BLaER1 treated with 17β-estradiol and CSF1 and Interleukin-3, amounts not matched to agents 10 nM and 100 nM (cell line): ENCODE results near the gene CCDC106.

ENCODE experiments used
- H3K27ac ChIP-seq, 11 experiments: shearing (Covaris generic); formaldehyde crosslinking; 2 replicates each; pipeline ENCODE4 v1.8.1; 2022
- H3K27me3 ChIP-seq, 11 experiments: shearing (Covaris generic); formaldehyde crosslinking; 2 replicates each; pipeline ENCODE4 v1.8.1; 2022
- H3K36me3 ChIP-seq, 11 experiments: shearing (Covaris generic); formaldehyde crosslinking; 2 replicates each; pipeline ENCODE4 v1.8.1; 2022
- H3K4me1 ChIP-seq, 10 experiments: shearing (Covaris generic); formaldehyde crosslinking; 2 replicates each; pipeline ENCODE4 v1.8.1; 2022
- H3K4me2 ChIP-seq, 11 experiments: shearing (Covaris generic); formaldehyde crosslinking; 2 replicates each; pipeline ENCODE4 v1.8.1; 2022
- H3K4me3 ChIP-seq, 10 experiments: shearing (Covaris generic); formaldehyde crosslinking; 2 replicates each; pipeline ENCODE4 v1.8.1; 2022
- H3K9ac ChIP-seq, 11 experiments: shearing (Covaris generic); formaldehyde crosslinking; 2 replicates each; pipeline ENCODE4 v1.8.1; 2022
- H3K9me3 ChIP-seq, 11 experiments: shearing (Covaris generic); formaldehyde crosslinking; replicated peaks in 1 of 11; 2 replicates each; pipeline ENCODE4 v1.8.1; 2022
- H4K20me1 ChIP-seq, 11 experiments: shearing (Covaris generic); formaldehyde crosslinking; 2 replicates each; pipeline ENCODE4 v1.8.1; 2022
- Cebpa-rat ChIP-seq, 11 experiments: shearing (Covaris generic); IDR thresholded peaks; 2 replicates each; pipeline ENCODE4 v1.8.1; 2022

Gene CCDC106

DNA sequence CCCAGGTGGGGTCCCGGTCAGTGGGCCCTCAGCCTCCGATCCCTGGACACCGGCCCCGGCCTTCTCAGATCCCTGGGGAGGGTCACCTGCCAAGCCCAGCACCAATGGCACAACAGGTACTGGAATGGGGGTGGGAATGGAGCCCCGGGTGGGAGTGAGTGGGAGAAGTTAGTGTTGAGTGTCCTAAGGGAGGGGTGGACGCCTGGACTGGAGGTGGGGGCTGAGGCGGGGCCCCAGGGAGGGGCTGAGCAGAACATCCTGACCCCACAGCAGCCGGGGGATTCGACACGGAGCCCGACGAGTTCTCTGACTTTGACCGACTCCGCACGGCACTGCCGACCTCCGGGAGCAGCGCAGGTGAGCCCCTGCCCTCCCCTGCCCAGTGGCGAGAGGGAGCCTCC, 44.7 kb downstream of the CCDC106 start:
- peaks cover 37 to 100% (median 79%) of the 10 kb centered on the region in 11 experiments for H4K20me1 ChIP-seq
- no peak overlapping the region for H3K27ac ChIP-seq
- H3K4me1 ChIP-seq: peaks cover 2 to 29% (median 24%) of the 10 kb centered on the region in 10 experiments; a peak in 18 of 20 replicates
- H3K9me3 ChIP-seq: no peaks in the 10 kb centered on the region
- H3K4me2 ChIP-seq: no peak overlapping the region
- H3K9ac ChIP-seq: no peak overlapping the region
- peaks cover 88 to 100% (median 97%) of the 10 kb centered on the region in 11 experiments for H3K36me3 ChIP-seq
- no peaks in the 10 kb centered on the region for H3K27me3 ChIP-seq
- H3K4me3 ChIP-seq: no peak overlapping the region
- no peak for TF ChIP-seq Cebpa-rat (IDR thresholded peaks at IDR 0.05)

DNA sequence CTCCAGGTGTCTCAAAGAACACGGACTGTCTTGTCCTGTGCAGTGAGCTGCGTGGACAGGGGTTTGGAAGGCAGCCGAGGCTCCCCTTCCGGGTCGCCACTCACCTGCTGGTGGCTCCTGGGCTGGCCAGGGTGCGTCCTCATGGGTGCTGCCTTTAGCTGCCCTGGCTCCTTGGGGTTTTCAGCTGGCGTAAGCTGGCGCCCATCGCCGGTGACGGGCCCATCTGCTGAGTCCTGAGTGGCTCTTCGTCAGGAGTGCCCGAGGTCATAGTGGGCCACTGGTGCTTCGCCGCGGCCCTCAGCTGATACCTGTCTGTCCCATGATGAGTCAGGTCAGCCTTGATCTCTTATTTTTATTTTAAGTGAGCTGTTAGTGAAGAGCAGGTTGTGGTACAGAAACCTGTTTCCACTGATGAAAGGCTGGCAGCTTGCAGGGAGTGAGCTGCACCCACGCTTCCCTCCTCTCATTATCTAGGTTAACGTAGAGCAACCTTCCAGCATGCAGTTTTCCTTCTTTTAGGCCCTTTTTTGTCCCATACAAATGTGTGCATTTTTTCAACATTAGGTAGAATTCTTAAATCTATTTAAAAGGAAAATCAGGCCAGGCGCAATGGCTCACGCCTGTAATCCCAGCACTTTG, 45.4 kb downstream of the CCDC106 start:
- H3K4me2 ChIP-seq: no peak overlapping the region
- H3K4me3 ChIP-seq: no peak overlapping the region
- H3K27ac ChIP-seq: no peak overlapping the region
- no peaks in the 10 kb centered on the region for H3K27me3 ChIP-seq
- no peaks in the 10 kb centered on the region for H3K9me3 ChIP-seq
- peaks cover 29 to 95% (median 72%) of the 10 kb centered on the region in 11 experiments for H4K20me1 ChIP-seq
- H3K4me1 ChIP-seq: peaks cover 0 to 21% (median 17%) of the 10 kb centered on the region in 10 experiments; a peak in 16 of 20 replicates
- peaks cover 87 to 99% (median 94%) of the 10 kb centered on the region in 11 experiments for H3K36me3 ChIP-seq
- no peak overlapping the region for H3K9ac ChIP-seq
- no peak for TF ChIP-seq Cebpa-rat (IDR thresholded peaks at IDR 0.05)

DNA sequence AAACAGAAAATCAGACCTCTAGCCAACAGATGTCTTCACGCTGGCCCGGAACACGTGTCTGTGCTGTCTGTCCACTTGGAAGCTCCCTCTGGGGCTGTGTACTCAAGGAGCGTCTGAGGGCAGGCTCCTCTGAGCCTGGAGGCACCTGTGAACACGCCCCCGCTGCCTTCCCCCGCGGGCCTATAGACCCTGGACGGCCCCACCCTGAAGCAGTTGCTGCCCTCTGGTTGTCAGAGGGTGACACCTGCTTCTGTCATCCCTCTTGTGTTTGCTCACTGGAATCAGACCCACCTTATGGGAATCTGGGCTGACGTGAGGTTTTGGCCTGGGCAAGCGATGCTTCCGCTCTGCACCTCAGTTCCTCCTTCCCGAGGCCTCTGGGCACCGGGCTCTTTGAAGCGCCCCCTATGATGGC, 46.2 kb downstream of the CCDC106 start:
- no peak overlapping the region for H3K4me3 ChIP-seq
- no peak overlapping the region for H3K27ac ChIP-seq
- peaks cover 87 to 98% (median 95%) of the 10 kb centered on the region in 11 experiments for H3K36me3 ChIP-seq
- peaks cover 21 to 91% (median 64%) of the 10 kb centered on the region in 11 experiments for H4K20me1 ChIP-seq
- H3K9ac ChIP-seq: no peak overlapping the region
- H3K27me3 ChIP-seq: no peaks in the 10 kb centered on the region
- no peak overlapping the region for H3K4me2 ChIP-seq
- no peaks in the 10 kb centered on the region for H3K9me3 ChIP-seq
- H3K4me1 ChIP-seq: peaks cover 0 to 13% (median 10%) of the 10 kb centered on the region in 10 experiments; a peak in 13 of 20 replicates
- TF ChIP-seq Cebpa-rat (IDR thresholded peaks at IDR 0.05): no peak

- peaks cover 15 to 88% (median 57%) of the 10 kb centered on the region in 11 experiments for H4K20me1 ChIP-seq
- H3K4me1 ChIP-seq: peaks cover 0 to 7% (median 5%) of the 10 kb centered on the region in 10 experiments; a peak in 13 of 20 replicates
- no peak for TF ChIP-seq Cebpa-rat (IDR thresholded peaks at IDR 0.05)
- no peak overlapping the region for H3K27ac ChIP-seq
- H3K4me2 ChIP-seq: no peak overlapping the region
- no peak overlapping the region for H3K4me3 ChIP-seq
- H3K36me3 ChIP-seq: peaks cover 85 to 98% (median 94%) of the 10 kb centered on the region in 11 experiments
- no peaks in the 10 kb centered on the region for H3K27me3 ChIP-seq
- H3K9ac ChIP-seq: no peak overlapping the region
- no peaks in the 10 kb centered on the region for H3K9me3 ChIP-seq
Observed at GRCh38 chr19:55694656-55695491, 46.9 kb downstream of the CCDC106 start.

- no peak overlapping the region for H3K4me2 ChIP-seq
- peaks cover 84 to 98% (median 93%) of the 10 kb centered on the region in 11 experiments for H3K36me3 ChIP-seq
- H3K4me1 ChIP-seq: no peaks in the 10 kb centered on the region; a peak in 1 of 20 replicates
- no peaks in the 10 kb centered on the region for H3K9me3 ChIP-seq
- peaks cover 7 to 80% (median 49%) of the 10 kb centered on the region in 11 experiments; a peak in 21 of 22 replicates for H4K20me1 ChIP-seq
- no peak for TF ChIP-seq Cebpa-rat (IDR thresholded peaks at IDR 0.05)
- no peak overlapping the region for H3K27ac ChIP-seq
- H3K27me3 ChIP-seq: no peaks in the 10 kb centered on the region
- H3K4me3 ChIP-seq: no peak overlapping the region
- H3K9ac ChIP-seq: no peak overlapping the region
Observed at GRCh38 chr19:55695511-55696290, 47.7 kb downstream of the CCDC106 start.

GRCh38 chr19:55696301-55697068, 48.5 kb downstream of the CCDC106 start:
- no peak overlapping the region for H3K4me2 ChIP-seq
- no peak overlapping the region for H3K27ac ChIP-seq
- no peak for TF ChIP-seq Cebpa-rat (IDR thresholded peaks at IDR 0.05)
- H3K4me1 ChIP-seq: peaks cover 0 to under 1% (median 0%) of the 10 kb centered on the region in 10 experiments; a peak in 1 of 20 replicates
- H3K36me3 ChIP-seq: peaks cover 79 to 93% (median 89%) of the 10 kb centered on the region in 11 experiments
- no peak overlapping the region for H3K4me3 ChIP-seq
- no peaks in the 10 kb centered on the region for H3K9me3 ChIP-seq
- H4K20me1 ChIP-seq: peaks cover 0 to 72% (median 41%) of the 10 kb centered on the region in 11 experiments; a peak in 17 of 22 replicates
- no peak overlapping the region for H3K9ac ChIP-seq
- H3K27me3 ChIP-seq: no peaks in the 10 kb centered on the region

DNA sequence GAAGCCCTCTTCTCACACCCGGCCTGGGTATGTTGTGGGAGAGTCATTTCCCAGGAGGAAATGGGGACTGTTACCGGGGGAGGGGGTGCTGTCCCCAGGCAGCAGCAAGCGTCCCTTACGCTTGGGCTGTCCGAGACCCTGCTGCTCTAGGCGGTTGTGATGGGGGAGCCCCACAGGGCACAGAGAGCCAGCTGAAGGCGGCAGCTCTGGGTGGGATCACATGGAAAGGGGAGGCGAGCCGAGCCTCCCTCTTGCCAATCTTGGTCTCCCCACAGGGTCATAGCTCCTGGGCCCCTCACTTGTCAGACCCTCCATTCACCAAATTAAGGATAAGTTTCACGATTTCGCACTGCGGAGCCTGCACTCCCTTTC, 49.0 kb downstream of the CCDC106 start:
- Histone ChIP-seq H4K20me1 (peaks cover 0 to 69% (median 36%) of the 10 kb centered on the region in 11 experiments; a peak in 15 of 22 replicates), H3K27ac (no peak overlapping the region), H3K27me3 (no peaks in the 10 kb centered on the region), H3K4me1 (peaks cover 0 to 6% (median 0%) of the 10 kb centered on the region in 10 experiments; a peak in 1 of 20 replicates), H3K9me3 (no peaks in the 10 kb centered on the region), H3K4me3 (no peak overlapping the region), H3K9ac (no peak overlapping the region), H3K4me2 (no peak overlapping the region), H3K36me3 (peaks cover 74 to 88% (median 84%) of the 10 kb centered on the region in 11 experiments)
- TF ChIP-seq Cebpa-rat (IDR thresholded peaks at IDR 0.05): no peak

DNA sequence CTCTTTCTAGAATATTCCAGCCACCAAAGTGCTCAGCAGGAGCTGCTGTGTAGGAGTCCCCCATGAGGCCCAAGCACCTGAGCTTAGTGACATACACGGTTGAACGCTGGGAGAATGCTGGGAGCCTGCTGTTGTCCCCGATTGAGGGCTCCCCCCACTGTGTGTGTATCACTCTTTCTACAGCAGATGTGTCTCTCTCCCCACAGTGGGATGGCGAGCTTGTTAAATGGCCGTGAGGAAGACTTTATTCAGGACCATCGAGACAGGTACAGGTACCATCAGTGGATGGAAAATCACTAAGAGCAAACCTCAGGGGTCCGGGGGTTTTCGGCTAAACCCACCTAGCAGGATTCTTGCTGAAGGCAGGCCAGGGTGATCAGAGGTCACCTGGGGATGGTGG, 49.7 kb downstream of the CCDC106 start:
- H3K36me3 ChIP-seq: peaks cover 69 to 84% (median 77%) of the 10 kb centered on the region in 11 experiments
- no peak overlapping the region for H3K9ac ChIP-seq
- H3K9me3 ChIP-seq: no peaks in the 10 kb centered on the region
- no peak for TF ChIP-seq Cebpa-rat (IDR thresholded peaks at IDR 0.05)
- no peak overlapping the region for H3K4me3 ChIP-seq
- no peak overlapping the region for H3K27ac ChIP-seq
- H3K4me1 ChIP-seq: peaks cover 0 to 6% (median 0%) of the 10 kb centered on the region in 10 experiments; a peak in 1 of 20 replicates
- H3K27me3 ChIP-seq: no peaks in the 10 kb centered on the region
- H4K20me1 ChIP-seq: peaks cover 0 to 69% (median 35%) of the 10 kb centered on the region in 11 experiments; a peak in 14 of 22 replicates
- no peak overlapping the region for H3K4me2 ChIP-seq
